ENCODE results near the gene PLEKHB2.
"Not testable (repeated sequence)": the region's sequence is repeated elsewhere in the genome, so short reads cannot be mapped to it uniquely, and the experiment has no call there.

The PLEKHB2 gene

DNA sequence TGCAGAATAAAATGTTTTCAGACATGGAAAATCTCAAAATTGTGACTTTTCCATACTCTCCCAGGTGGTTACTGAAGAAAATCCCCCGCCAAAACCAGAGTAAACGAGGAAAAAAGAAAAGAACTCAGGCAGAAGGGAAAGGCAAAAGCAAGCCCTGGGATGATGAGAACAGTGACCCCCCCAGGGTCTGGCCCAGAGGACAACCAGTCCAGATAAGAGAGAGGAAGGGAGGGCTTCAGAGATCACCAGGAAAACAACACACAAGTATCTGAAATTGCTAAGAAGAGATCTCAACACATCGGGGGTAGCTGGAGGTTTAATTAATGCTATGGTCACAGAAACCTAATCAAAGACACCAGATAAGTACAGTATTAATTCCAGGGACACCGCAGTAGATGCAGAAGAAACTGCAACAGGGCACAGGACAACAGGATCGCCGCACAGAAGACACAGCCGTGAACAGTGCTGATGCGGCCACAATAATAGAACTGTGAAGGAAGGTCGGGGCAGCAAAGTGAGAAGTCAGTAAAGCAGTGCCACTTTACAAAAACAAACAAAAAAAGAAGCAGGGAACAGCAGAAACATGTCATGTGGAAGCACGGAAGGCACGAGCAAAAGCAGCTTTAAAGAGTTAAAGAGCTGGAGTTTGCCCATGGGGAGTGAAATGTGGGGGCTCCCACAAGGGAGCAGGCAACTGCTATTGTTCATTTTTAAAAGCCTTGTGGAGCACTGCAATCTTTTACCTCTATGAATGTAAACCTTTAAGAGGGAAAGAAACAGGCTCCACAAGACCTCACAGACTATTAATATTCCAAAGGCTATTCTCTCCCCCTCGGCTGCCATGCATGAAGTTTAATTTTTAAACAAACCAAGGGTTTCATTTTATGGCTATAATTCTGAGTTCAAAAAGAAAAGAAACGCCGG is 40.3 kb upstream of the PLEKHB2 start:
- no peaks in the 10 kb centered on the region for H3K9me3 ChIP-seq (ENCODE audit: insufficient read depth, low read length, severe bottlenecking)
- H3K36me3 ChIP-seq (ENCODE audit: insufficient read depth, low read length): peaks cover 82% of the 10 kb centered on the region
- ATAC-seq (ENCODE audit: insufficient read depth, low read depth) (no peak), DNase-seq (no peak)
- no peak overlapping the region for H3K4me2 ChIP-seq (ENCODE audit: insufficient read depth, low read length)
- H4K20me1 ChIP-seq (ENCODE audit: insufficient read depth, low read length): peaks cover 64% of the 10 kb centered on the region
- no peak overlapping the region for H2AFZ ChIP-seq (ENCODE audit: low read depth, low read length)
- no peak overlapping the region for H3K4me3 ChIP-seq (ENCODE audit: low read depth in 1 of 2, low read length in 2 of 2)
- no peak overlapping the region for H3K9ac ChIP-seq (ENCODE audit: low read depth, low read length)
- H3K4me1 ChIP-seq (ENCODE audit: insufficient read depth, low read length): no peaks in the 10 kb centered on the region
- H3K79me2 ChIP-seq (ENCODE audit: insufficient read depth, low read length): peaks cover 94% of the 10 kb centered on the region
- H3K27ac ChIP-seq (ENCODE audit: low read length): no peak overlapping the region
- H3K27me3 ChIP-seq (ENCODE audit: insufficient read depth, low read length, poor library complexity): no peaks in the 10 kb centered on the region
- TF ChIP-seq, protein P1, sequence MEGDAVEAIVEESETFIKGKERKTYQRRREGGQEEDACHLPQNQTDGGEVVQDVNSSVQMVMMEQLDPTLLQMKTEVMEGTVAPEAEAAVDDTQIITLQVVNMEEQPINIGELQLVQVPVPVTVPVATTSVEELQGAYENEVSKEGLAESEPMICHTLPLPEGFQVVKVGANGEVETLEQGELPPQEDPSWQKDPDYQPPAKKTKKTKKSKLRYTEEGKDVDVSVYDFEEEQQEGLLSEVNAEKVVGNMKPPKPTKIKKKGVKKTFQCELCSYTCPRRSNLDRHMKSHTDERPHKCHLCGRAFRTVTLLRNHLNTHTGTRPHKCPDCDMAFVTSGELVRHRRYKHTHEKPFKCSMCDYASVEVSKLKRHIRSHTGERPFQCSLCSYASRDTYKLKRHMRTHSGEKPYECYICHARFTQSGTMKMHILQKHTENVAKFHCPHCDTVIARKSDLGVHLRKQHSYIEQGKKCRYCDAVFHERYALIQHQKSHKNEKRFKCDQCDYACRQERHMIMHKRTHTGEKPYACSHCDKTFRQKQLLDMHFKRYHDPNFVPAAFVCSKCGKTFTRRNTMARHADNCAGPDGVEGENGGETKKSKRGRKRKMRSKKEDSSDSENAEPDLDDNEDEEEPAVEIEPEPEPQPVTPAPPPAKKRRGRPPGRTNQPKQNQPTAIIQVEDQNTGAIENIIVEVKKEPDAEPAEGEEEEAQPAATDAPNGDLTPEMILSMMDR (IDR thresholded peaks at IDR 0.05; ENCODE audit: borderline replicate concordance, extremely low read depth, low read length, poor library complexity, severe bottlenecking): no peak
- no peak for TF ChIP-seq EZH2 (IDR thresholded peaks at IDR 0.05; ENCODE audit: borderline replicate concordance, low read depth, low read length, severe bottlenecking)

DNA sequence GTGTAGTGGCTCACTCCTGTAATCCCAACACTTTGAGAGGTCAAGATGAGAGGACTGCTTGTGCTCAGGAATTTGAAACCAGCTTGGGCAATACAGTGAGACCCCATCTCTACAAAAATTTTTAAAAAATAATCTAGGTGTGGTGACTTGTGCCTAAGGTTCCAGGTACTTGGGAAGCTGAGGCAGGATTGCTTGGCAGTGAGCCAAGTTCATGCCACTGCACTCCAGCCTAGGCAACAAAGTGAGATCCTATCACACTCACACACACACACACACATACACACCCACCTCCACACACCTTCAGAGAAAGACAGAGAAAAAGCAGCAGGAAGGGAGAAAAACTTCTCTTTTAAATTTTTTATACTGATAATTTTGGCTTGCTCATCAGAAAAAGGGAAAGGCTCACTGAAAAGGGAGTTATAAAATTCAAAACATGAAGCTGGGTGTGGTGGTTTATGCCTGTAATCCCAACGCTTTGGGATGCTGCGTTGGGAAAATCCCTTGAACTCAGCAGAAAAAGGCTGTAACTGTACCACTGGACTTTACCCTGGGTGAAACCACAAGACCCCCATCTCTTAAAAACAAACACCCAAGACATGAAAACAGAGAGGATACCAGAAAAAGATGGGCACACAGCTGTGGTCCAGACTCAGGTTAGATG is 37.5 kb upstream of the PLEKHB2 start:
- Histone ChIP-seq H3K9me3 (ENCODE audit: insufficient read depth, low read length, severe bottlenecking) (no peaks in the 10 kb centered on the region), H3K36me3 (ENCODE audit: insufficient read depth, low read length) (peaks cover 82% of the 10 kb centered on the region), H2AFZ (ENCODE audit: low read depth, low read length) (no peak overlapping the region), H3K27ac (ENCODE audit: low read length) (no peak overlapping the region), H3K79me2 (ENCODE audit: insufficient read depth, low read length) (peaks cover 94% of the 10 kb centered on the region), H3K27me3 (ENCODE audit: insufficient read depth, low read length, poor library complexity) (no peaks in the 10 kb centered on the region), H3K4me3 (ENCODE audit: low read depth in 1 of 2, low read length in 2 of 2) (no peak overlapping the region), H3K9ac (ENCODE audit: low read depth, low read length) (no peak overlapping the region), H4K20me1 (ENCODE audit: insufficient read depth, low read length) (peaks cover 63% of the 10 kb centered on the region), H3K4me1 (ENCODE audit: insufficient read depth, low read length) (no peaks in the 10 kb centered on the region), H3K4me2 (ENCODE audit: insufficient read depth, low read length) (no peak overlapping the region)
- TF ChIP-seq, protein P1 (IDR thresholded peaks at IDR 0.05; ENCODE audit: borderline replicate concordance, extremely low read depth, low read length, poor library complexity, severe bottlenecking): no peak
- TF ChIP-seq EZH2 (IDR thresholded peaks at IDR 0.05; ENCODE audit: borderline replicate concordance, low read depth, low read length, severe bottlenecking): no peak
- no peak for ATAC-seq (ENCODE audit: insufficient read depth, low read depth)
- DNase-seq: no peak

DNA sequence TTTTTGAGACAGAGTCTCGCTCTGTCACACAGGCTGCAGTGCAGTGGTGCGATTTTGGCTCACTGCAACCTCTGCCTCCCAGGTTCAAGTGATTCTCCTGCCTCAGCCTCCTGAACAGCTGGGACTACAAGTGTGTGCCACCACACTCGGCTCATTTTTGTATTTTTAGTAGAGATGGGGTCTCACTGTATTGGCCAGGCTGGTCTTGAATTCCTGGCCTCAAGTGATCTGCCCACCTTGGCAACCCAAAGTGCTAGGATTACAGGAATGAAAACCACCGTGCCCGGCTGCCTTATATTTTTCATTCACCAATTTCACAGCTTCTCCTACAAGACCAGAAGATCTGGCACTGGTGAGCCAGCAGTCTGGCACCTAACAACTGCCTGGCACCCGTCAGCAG is 37.0 kb upstream of the PLEKHB2 start:
- H3K4me2 ChIP-seq (ENCODE audit: insufficient read depth, low read length); H3K9ac ChIP-seq (ENCODE audit: low read depth, low read length); DNase-seq; H3K27ac ChIP-seq (ENCODE audit: low read length); ATAC-seq (ENCODE audit: insufficient read depth, low read depth); H3K4me3 ChIP-seq (ENCODE audit: low read depth in 1 of 2, low read length in 2 of 2); H2AFZ ChIP-seq (ENCODE audit: low read depth, low read length); H3K4me1 ChIP-seq (ENCODE audit: insufficient read depth, low read length); H3K9me3 ChIP-seq (ENCODE audit: insufficient read depth, low read length, severe bottlenecking); H3K27me3 ChIP-seq (ENCODE audit: insufficient read depth, low read length, poor library complexity): not testable (repeated sequence)
- H3K79me2 ChIP-seq (ENCODE audit: insufficient read depth, low read length): peaks cover 94% of the 10 kb centered on the region
- peaks cover 83% of the 10 kb centered on the region for H3K36me3 ChIP-seq (ENCODE audit: insufficient read depth, low read length)
- peaks cover 62% of the 10 kb centered on the region for H4K20me1 ChIP-seq (ENCODE audit: insufficient read depth, low read length)

DNA sequence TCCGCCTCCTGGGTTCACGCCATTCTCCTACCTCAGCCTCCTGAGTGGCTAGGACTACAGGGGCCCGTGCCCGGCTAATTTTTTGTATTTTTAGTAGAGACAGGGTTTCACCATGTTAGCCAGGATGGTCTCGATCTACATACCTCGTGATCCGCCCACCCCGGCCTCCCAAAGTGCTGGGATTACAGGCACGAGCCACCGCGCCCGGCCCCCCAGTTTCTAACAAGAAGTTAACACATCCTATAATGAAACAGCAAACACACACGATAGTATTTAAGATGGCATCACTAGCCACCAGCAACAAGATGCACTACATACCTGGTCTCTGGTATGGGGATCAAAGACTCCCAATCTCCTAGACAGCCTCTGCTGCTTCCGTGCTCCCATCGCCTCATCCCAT is 29.6 kb upstream of the PLEKHB2 start:
- Histone ChIP-seq H3K36me3 (ENCODE audit: insufficient read depth, low read length) (peaks cover 93% of the 10 kb centered on the region), H3K79me2 (ENCODE audit: insufficient read depth, low read length) (peaks cover 94% of the 10 kb centered on the region), H4K20me1 (ENCODE audit: insufficient read depth, low read length) (peaks cover 60% of the 10 kb centered on the region)
- H3K4me1 ChIP-seq (ENCODE audit: insufficient read depth, low read length); H3K9me3 ChIP-seq (ENCODE audit: insufficient read depth, low read length, severe bottlenecking); H2AFZ ChIP-seq (ENCODE audit: low read depth, low read length); ATAC-seq (ENCODE audit: insufficient read depth, low read depth); H3K27ac ChIP-seq (ENCODE audit: low read length); H3K27me3 ChIP-seq (ENCODE audit: insufficient read depth, low read length, poor library complexity); H3K9ac ChIP-seq (ENCODE audit: low read depth, low read length); DNase-seq; H3K4me2 ChIP-seq (ENCODE audit: insufficient read depth, low read length); H3K4me3 ChIP-seq (ENCODE audit: low read depth in 1 of 2, low read length in 2 of 2): not testable (repeated sequence)
